Inferior parietal cortex (tissue), 1 donor: ENCODE results near the gene EIF3I.
"Not testable (repeated sequence)": the region's sequence is repeated elsewhere in the genome, so short reads cannot be mapped to it uniquely, and the experiment has no call there.

Source experiments
- DNase-seq: peaks from one replicate; pipeline ENCODE4 v3.0.0-alpha.2; 2016; ENCODE audit errors: extremely low spot score

Gene EIF3I

GRCh38 chr1:32232558-32233304 lies 10.5 kb downstream of the EIF3I start:
- DNase-seq = no peak

- DNase-seq = no peak
These were observed 12.6 kb downstream of the EIF3I start for GRCh38 chr1:32234792-32235191.

- no peak for DNase-seq
These were observed 17.1 kb downstream of the EIF3I start for GRCh38 chr1:32239337-32239736.

- no peak for DNase-seq
These were observed 17.6 kb downstream of the EIF3I start for GRCh38 chr1:32239790-32240139.

- DNase-seq = peak; percentile 39
These were observed 18.1 kb downstream of the EIF3I start for GRCh38 chr1:32240140-32240951.

- DNase-seq = peak; percentile 15
These were observed 19.0 kb downstream of the EIF3I start for GRCh38 chr1:32241001-32241763.

- DNase-seq = peak; percentile 41
These were observed 20.2 kb downstream of the EIF3I start for GRCh38 chr1:32242341-32242851.

GRCh38 chr1:32246888-32247273 lies 24.7 kb downstream of the EIF3I start, which contains the start of gene FAM167B:
TSS of gene FAM167B (plus strand) at chr1:32247222. CDS start at chr1:32247422, 200 bp downstream.
- DNase-seq = no peak

- DNase-seq = no peak
These were observed 25.2 kb downstream of the EIF3I start for GRCh38 chr1:32247452-32247851.

GRCh38 chr1:32247983-32248889 lies 26.0 kb downstream of the EIF3I start:
- DNase-seq = no peak

GRCh38 chr1:32249831-32250525 lies 27.8 kb downstream of the EIF3I start:
- no peak for DNase-seq

GRCh38 chr1:32250893-32251716 lies 28.9 kb downstream of the EIF3I start, which contains the start of gene LCK:
TSS of gene LCK (plus strand) at chr1:32251265. CDS start at chr1:32274330, 23,065 bp downstream.
- DNase-seq = no peak

- no peak for DNase-seq
These were observed 33.2 kb downstream of the EIF3I start for GRCh38 chr1:32255072-32256071.

GRCh38 chr1:32256473-32257226 lies 34.4 kb downstream of the EIF3I start:
- no peak for DNase-seq

GRCh38 chr1:32257227-32257508 lies 35.0 kb downstream of the EIF3I start:
- DNase-seq = no peak

GRCh38 chr1:32263236-32263593 lies 41.0 kb downstream of the EIF3I start:
- not testable (repeated sequence) for DNase-seq

- DNase-seq = no peak
These were observed 41.5 kb downstream of the EIF3I start for GRCh38 chr1:32263744-32264143.

GRCh38 chr1:32265846-32266245 lies 43.6 kb downstream of the EIF3I start:
- DNase-seq = no peak
